H1 (cell line): Measurements from ENCODE around the gene PPM1L.

Source experiments
- CBX8 ChIP-seq: fragments of 300-800, 300-1000 bp; sonication (generic); IDR thresholded peaks from 2 replicates; pipeline ENCODE4 v1.7.1; 2016; ENCODE audit warnings: low read depth, low read length, borderline replicate concordance
- CREB1 ChIP-seq: IDR thresholded peaks from 2 replicates; pipeline ENCODE4 v1.6.1; 2012; ENCODE audit warnings: inconsistent platforms
- CTCF ChIP-seq, 3 experiments: IDR thresholded peaks; 1 replicate in 2 of 3; 2 replicates in 1 of 3; pipeline versions ENCODE4 v1.5.1 to v1.6.1; 2011; ENCODE audit warnings: low read length in 3 of 3, mild to moderate bottlenecking in 3 of 3, inconsistent platforms in 2 of 3, low read depth in 1 of 3, moderate library complexity in 1 of 3; ENCODE audit not compliant: insufficient read depth in 1 of 3; ENCODE audit errors: control extremely low read depth in 1 of 3
- EP300 ChIP-seq, 2 experiments: IDR thresholded peaks; 1 replicate in 1 of 2; 2 replicates in 1 of 2; pipeline ENCODE4 v1.6.1; 2011 to 2012; ENCODE audit warnings: low read depth in 2 of 2, low read length in 2 of 2, mild to moderate bottlenecking in 2 of 2, borderline replicate concordance in 1 of 2, inconsistent platforms in 1 of 2, moderate library complexity in 1 of 2
- EZH2 ChIP-seq: fragments of 200-600 bp; sonication (generic); IDR thresholded peaks from 2 replicates; pipeline ENCODE4 v1.7.1; 2012; ENCODE audit warnings: low read depth, mild to moderate bottlenecking, moderate library complexity, low read length, inconsistent platforms; ENCODE audit not compliant: severe bottlenecking
- GABPA ChIP-seq: IDR thresholded peaks from 2 replicates; pipeline ENCODE4 v1.6.1; 2011; ENCODE audit warnings: mild to moderate bottlenecking, low read length, moderate library complexity, borderline replicate concordance; ENCODE audit not compliant: insufficient read depth
- POLR2A ChIP-seq, 2 experiments: IDR thresholded peaks; 1 replicate in 1 of 2; 2 replicates in 1 of 2; pipeline ENCODE4 v1.6.1; 2011; ENCODE audit warnings: low read depth in 2 of 2, low read length in 2 of 2, mild to moderate bottlenecking in 2 of 2; ENCODE audit errors: control extremely low read depth in 1 of 2
- YY1 ChIP-seq: IDR thresholded peaks from 2 replicates; pipeline ENCODE4 v1.6.1; 2011; ENCODE audit warnings: low read depth, mild to moderate bottlenecking, low read length
- TF ChIP-seq, protein P1 (sequence below): fragments of 300-600 bp; sonication (generic); IDR thresholded peaks from 2 replicates; pipeline ENCODE4 v1.7.1; 2012; ENCODE audit warnings: low read length, moderate library complexity, mild to moderate bottlenecking, inconsistent platforms; ENCODE audit not compliant: insufficient replicate concordance

DNA sequence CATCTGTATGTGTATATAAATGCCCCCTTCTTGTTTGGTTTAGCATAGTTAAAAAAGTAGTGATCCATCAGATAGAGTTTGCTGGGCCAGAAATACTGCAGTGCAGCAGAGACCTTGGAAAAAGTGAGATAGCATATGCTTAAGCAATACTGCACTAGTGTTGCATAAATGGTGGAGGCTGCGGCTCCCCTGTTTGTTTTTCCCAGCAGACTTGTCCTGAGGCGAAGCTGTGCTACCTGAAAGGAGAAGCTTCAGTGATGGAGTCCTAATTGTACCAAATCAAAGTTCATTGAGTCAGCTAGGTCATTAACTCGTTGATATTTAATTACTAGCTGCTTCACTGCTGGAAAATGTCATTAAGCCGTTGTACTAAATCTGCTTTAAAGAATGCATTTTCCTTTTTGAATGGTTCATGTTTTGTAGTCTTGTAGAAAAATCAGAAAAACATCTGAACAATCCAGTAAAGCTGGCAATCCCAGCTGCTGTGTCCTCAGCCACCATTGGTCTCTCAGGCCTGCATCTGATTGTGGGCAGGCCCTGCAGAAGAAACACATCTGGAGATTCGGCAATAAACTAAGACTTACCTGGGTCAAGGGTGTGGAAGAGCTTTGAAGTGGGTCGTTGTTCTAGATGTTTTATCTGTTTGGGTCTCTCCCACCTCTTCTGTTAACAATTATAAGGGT lies 179.5 kb downstream of the PPM1L start:
- no peak for TF ChIP-seq CBX8
- TF ChIP-seq CTCF (IDR thresholded peaks at IDR 0.05; ENCODE audit: control extremely low read depth in 1 of 3, insufficient read depth in 1 of 3, low read depth in 1 of 3, low read length in 3 of 3), result no peak
- TF ChIP-seq, protein P1, sequence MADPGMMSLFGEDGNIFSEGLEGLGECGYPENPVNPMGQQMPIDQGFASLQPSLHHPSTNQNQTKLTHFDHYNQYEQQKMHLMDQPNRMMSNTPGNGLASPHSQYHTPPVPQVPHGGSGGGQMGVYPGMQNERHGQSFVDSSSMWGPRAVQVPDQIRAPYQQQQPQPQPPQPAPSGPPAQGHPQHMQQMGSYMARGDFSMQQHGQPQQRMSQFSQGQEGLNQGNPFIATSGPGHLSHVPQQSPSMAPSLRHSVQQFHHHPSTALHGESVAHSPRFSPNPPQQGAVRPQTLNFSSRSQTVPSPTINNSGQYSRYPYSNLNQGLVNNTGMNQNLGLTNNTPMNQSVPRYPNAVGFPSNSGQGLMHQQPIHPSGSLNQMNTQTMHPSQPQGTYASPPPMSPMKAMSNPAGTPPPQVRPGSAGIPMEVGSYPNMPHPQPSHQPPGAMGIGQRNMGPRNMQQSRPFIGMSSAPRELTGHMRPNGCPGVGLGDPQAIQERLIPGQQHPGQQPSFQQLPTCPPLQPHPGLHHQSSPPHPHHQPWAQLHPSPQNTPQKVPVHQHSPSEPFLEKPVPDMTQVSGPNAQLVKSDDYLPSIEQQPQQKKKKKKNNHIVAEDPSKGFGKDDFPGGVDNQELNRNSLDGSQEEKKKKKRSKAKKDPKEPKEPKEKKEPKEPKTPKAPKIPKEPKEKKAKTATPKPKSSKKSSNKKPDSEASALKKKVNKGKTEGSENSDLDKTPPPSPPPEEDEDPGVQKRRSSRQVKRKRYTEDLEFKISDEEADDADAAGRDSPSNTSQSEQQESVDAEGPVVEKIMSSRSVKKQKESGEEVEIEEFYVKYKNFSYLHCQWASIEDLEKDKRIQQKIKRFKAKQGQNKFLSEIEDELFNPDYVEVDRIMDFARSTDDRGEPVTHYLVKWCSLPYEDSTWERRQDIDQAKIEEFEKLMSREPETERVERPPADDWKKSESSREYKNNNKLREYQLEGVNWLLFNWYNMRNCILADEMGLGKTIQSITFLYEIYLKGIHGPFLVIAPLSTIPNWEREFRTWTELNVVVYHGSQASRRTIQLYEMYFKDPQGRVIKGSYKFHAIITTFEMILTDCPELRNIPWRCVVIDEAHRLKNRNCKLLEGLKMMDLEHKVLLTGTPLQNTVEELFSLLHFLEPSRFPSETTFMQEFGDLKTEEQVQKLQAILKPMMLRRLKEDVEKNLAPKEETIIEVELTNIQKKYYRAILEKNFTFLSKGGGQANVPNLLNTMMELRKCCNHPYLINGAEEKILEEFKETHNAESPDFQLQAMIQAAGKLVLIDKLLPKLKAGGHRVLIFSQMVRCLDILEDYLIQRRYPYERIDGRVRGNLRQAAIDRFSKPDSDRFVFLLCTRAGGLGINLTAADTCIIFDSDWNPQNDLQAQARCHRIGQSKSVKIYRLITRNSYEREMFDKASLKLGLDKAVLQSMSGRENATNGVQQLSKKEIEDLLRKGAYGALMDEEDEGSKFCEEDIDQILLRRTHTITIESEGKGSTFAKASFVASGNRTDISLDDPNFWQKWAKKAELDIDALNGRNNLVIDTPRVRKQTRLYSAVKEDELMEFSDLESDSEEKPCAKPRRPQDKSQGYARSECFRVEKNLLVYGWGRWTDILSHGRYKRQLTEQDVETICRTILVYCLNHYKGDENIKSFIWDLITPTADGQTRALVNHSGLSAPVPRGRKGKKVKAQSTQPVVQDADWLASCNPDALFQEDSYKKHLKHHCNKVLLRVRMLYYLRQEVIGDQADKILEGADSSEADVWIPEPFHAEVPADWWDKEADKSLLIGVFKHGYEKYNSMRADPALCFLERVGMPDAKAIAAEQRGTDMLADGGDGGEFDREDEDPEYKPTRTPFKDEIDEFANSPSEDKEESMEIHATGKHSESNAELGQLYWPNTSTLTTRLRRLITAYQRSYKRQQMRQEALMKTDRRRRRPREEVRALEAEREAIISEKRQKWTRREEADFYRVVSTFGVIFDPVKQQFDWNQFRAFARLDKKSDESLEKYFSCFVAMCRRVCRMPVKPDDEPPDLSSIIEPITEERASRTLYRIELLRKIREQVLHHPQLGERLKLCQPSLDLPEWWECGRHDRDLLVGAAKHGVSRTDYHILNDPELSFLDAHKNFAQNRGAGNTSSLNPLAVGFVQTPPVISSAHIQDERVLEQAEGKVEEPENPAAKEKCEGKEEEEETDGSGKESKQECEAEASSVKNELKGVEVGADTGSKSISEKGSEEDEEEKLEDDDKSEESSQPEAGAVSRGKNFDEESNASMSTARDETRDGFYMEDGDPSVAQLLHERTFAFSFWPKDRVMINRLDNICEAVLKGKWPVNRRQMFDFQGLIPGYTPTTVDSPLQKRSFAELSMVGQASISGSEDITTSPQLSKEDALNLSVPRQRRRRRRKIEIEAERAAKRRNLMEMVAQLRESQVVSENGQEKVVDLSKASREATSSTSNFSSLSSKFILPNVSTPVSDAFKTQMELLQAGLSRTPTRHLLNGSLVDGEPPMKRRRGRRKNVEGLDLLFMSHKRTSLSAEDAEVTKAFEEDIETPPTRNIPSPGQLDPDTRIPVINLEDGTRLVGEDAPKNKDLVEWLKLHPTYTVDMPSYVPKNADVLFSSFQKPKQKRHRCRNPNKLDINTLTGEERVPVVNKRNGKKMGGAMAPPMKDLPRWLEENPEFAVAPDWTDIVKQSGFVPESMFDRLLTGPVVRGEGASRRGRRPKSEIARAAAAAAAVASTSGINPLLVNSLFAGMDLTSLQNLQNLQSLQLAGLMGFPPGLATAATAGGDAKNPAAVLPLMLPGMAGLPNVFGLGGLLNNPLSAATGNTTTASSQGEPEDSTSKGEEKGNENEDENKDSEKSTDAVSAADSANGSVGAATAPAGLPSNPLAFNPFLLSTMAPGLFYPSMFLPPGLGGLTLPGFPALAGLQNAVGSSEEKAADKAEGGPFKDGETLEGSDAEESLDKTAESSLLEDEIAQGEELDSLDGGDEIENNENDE, result no peak
- TF ChIP-seq EP300 (IDR thresholded peaks at IDR 0.05; ENCODE audit: borderline replicate concordance in 1 of 2, low read depth in 2 of 2, low read length in 2 of 2), result no peak
- TF ChIP-seq GABPA, result no peak
- TF ChIP-seq CREB1, result no peak
- TF ChIP-seq EZH2, result no peak
- no peak for TF ChIP-seq POLR2A (IDR thresholded peaks at IDR 0.05; ENCODE audit: control extremely low read depth in 1 of 2, low read depth in 2 of 2, low read length in 2 of 2)
- TF ChIP-seq YY1, result no peak
